GM23338 (cell line): Measurements from ENCODE around the gene TUG1. TPM values are rescaled to one million over a fixed set of nuclear protein-coding genes. Genes with fewer than 3 reads are reported as not detected.

Source experiments
- ATAC-seq: fragments of 200-7000 bp; cut with Tn5 transposase; 3 replicates; pipeline ENCODE4 v1.9.1; 2020
- DNase-seq: peaks from one replicate; pipeline ENCODE4 v3.0.0-alpha.2; 2015; ENCODE audit warnings: low spot score
- H2AFZ ChIP-seq: fragments of 200-600 bp; sonication (generic); 2 replicates; pipeline ENCODE4 v1.8.0; 2016; ENCODE audit warnings: antibody characterized with exemption, mild to moderate bottlenecking, moderate library complexity
- H3F3A ChIP-seq: fragments of 200-600 bp; sonication (generic); replicated peaks from 2 replicates; pipeline ENCODE4 v1.8.0; 2017; ENCODE audit warnings: antibody characterized with exemption, mixed run types, low read depth
- H3K27ac ChIP-seq: fragments of 200-600 bp; sonication (generic); 2 replicates; pipeline ENCODE4 v1.6.1; 2016; ENCODE audit warnings: low read depth
- H3K27me3 ChIP-seq: fragments of 200-600 bp; sonication (generic); 2 replicates; pipeline ENCODE4 v1.8.0; 2016; ENCODE audit warnings: mild to moderate bottlenecking, mixed run types, moderate library complexity; ENCODE audit not compliant: insufficient read depth
- H3K36me3 ChIP-seq: fragments of 200-600 bp; sonication (generic); 2 replicates; pipeline ENCODE4 v1.8.0; 2016; ENCODE audit warnings: mild to moderate bottlenecking; ENCODE audit not compliant: insufficient read depth
- H3K4me1 ChIP-seq: fragments of 200-600 bp; sonication (generic); 2 replicates; pipeline ENCODE4 v1.8.0; 2016; ENCODE audit warnings: mild to moderate bottlenecking, moderate library complexity; ENCODE audit not compliant: insufficient read depth
- H3K4me2 ChIP-seq: fragments of 200-600 bp; sonication (generic); 2 replicates; pipeline ENCODE4 v1.7.1; 2017; ENCODE audit warnings: mixed run types
- H3K4me3 ChIP-seq: fragments of 200-600 bp; sonication (generic); 2 replicates; pipeline ENCODE4 v1.6.1; 2016; ENCODE audit warnings: mixed run types
- H3K79me2 ChIP-seq: fragments of 200-600 bp; sonication (generic); replicated peaks from 2 replicates; pipeline ENCODE4 v1.8.0; 2017; ENCODE audit warnings: mild to moderate bottlenecking; ENCODE audit not compliant: insufficient read depth
- H3K9me2 ChIP-seq: fragments of 200-600 bp; sonication (generic); 2 replicates; pipeline ENCODE4 v1.8.0; 2017; ENCODE audit not compliant: insufficient read depth
- H4K20me1 ChIP-seq: fragments of 200-600 bp; sonication (generic); replicated peaks from 2 replicates; pipeline ENCODE4 v1.8.0; 2017; ENCODE audit warnings: mild to moderate bottlenecking; ENCODE audit not compliant: insufficient read depth
- H3K27ac Mint-ChIP-seq: 2 replicates; pipeline ENCODE4 v1.8.0; 2020; ENCODE audit warnings: inconsistent platforms, mild to moderate bottlenecking, moderate library complexity, mixed read lengths
- H3K27me3 Mint-ChIP-seq: 3 replicates; pipeline ENCODE4 v1.8.0; 2022; ENCODE audit warnings: low read depth, mild to moderate bottlenecking, moderate library complexity, mixed read lengths, inconsistent platforms; ENCODE audit not compliant: insufficient read depth, poor library complexity
- H3K36me3 Mint-ChIP-seq: 3 replicates; pipeline ENCODE4 v1.8.0; 2021; ENCODE audit warnings: low read depth, mild to moderate bottlenecking, inconsistent platforms, moderate library complexity, mixed read lengths
- H3K4me1 Mint-ChIP-seq: 3 replicates; pipeline ENCODE4 v1.8.0; 2020; ENCODE audit warnings: mild to moderate bottlenecking, inconsistent platforms, mixed read lengths
- H3K4me3 Mint-ChIP-seq: 3 replicates; pipeline ENCODE4 v1.8.0; 2021; ENCODE audit warnings: moderate library complexity, mild to moderate bottlenecking, inconsistent platforms, mixed read lengths
- H3K9me3 Mint-ChIP-seq: 3 replicates; pipeline ENCODE4 v1.8.0; 2020; ENCODE audit warnings: moderate library complexity, mild to moderate bottlenecking, inconsistent platforms, mixed read lengths
- CREB1 ChIP-seq: fragments of 250-450 bp; sonication (Bioruptor Pico); IDR thresholded peaks from 2 replicates; pipeline ENCODE4 v1.5.0; 2020; ENCODE audit warnings: low read depth, mild to moderate bottlenecking, moderate library complexity
- EZH2 ChIP-seq: fragments of 200-600 bp; sonication (generic); IDR thresholded peaks from one replicate; pipeline ENCODE4 v1.8.0; 2017; ENCODE audit warnings: antibody characterized with exemption, mild to moderate bottlenecking, low read depth; ENCODE audit not compliant: unreplicated experiment
- EZH2phosphoT487 ChIP-seq: fragments of 200-600 bp; sonication (generic); IDR thresholded peaks from one replicate; pipeline ENCODE4 v1.8.1; 2018; ENCODE audit warnings: antibody characterized with exemption; ENCODE audit not compliant: unreplicated experiment
- JUNB ChIP-seq: IDR thresholded peaks from one replicate; pipeline ENCODE4 v1.6.1; 2016; ENCODE audit warnings: antibody characterized with exemption; ENCODE audit not compliant: unreplicated experiment
- NANOG ChIP-seq: IDR thresholded peaks from 2 replicates; pipeline ENCODE4 v1.6.1; 2016; ENCODE audit warnings: antibody characterized with exemption, borderline replicate concordance
- POLR2AphosphoS5 ChIP-seq: IDR thresholded peaks from 2 replicates; pipeline ENCODE4 v1.6.1; 2016; ENCODE audit warnings: antibody characterized with exemption, low read depth
- STAT1 ChIP-seq: IDR thresholded peaks from one replicate; pipeline ENCODE4 v1.6.1; 2016; ENCODE audit warnings: antibody characterized with exemption; ENCODE audit not compliant: unreplicated experiment
- ZNF114 ChIP-seq: fragments of 250-450 bp; sonication (Bioruptor Pico); IDR thresholded peaks from 2 replicates; pipeline ENCODE4 v1.5.0; 2020; ENCODE audit warnings: mild to moderate bottlenecking, moderate library complexity
- ZNF331 ChIP-seq: fragments of 250-450 bp; sonication (Bioruptor Pico); IDR thresholded peaks from 2 replicates; pipeline ENCODE4 v1.5.0; 2020; ENCODE audit warnings: low read depth, mild to moderate bottlenecking, moderate library complexity
- polyA plus RNA-seq: library from polyadenylated mRNA; unstranded; fragments of >200 nt; fragmentation: Nextera tagmentation; extraction: Ambion mirVana; gene quantifications from 2 replicates; pipeline ENCODE4 v1.2.1, GENCODE V29; 2016
- total RNA-seq: library from RNA; depleted of rRNA; stranded (reverse); fragments of >200 nt; shearing (Covaris generic); gene quantifications from 2 replicates; pipeline ENCODE4 v1.2.3, GENCODE V29; 2014
- TF ChIP-seq, protein P1 (sequence below): IDR thresholded peaks from 2 replicates; pipeline ENCODE4 v1.6.1; 2016; ENCODE audit warnings: antibody characterized with exemption
- TF ChIP-seq, protein P2 (sequence below): IDR thresholded peaks from one replicate; pipeline ENCODE4 v1.6.1; 2018; ENCODE audit warnings: antibody characterized with exemption; ENCODE audit not compliant: unreplicated experiment
- TF ChIP-seq, protein P3 (sequence below): fragments of 250-450 bp; sonication (Bioruptor Pico); IDR thresholded peaks from 2 replicates; pipeline ENCODE4 v1.5.0; 2020; ENCODE audit warnings: mild to moderate bottlenecking, moderate library complexity
- TF ChIP-seq, protein P4 (sequence below), 2 experiments: fragments of 200-600 bp in 1 of 2; sonication (generic) in 1 of 2; conservative IDR thresholded peaks; 2 replicates each; pipeline versions ENCODE4 v1.5.1 to v1.6.1; 2016 to 2017; ENCODE audit warnings: antibody characterized with exemption in 2 of 2, low read depth in 2 of 2, mild to moderate bottlenecking in 2 of 2, moderate library complexity in 1 of 2

TUG1 gene
- total and polyA plus RNA-seq, 2 experiments from 2014 or later = 58.3 to 125 TPM

DNA sequence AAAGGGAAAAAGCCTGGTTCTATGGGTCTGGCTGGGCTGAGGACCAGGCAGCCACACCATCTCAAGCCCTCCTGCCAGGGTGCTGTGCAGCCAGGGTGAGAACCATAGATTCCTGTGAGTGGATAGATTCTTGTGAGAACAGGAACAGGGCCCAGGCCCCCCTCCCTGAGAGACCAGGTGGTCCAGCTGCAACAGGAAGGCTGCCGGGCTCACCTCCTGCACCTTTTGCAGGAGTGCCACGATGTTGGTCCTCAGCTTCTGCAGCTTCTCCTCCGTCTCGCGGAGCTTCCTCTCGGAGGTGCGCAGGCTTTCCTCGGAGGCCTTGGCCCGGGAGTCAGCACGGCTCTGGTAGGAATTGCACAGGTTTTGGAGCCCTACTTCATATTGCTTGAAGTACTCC, 41.3 kb upstream of the TUG1 start:
- Mint-ChIP-seq H3K27ac (no peak overlapping the region), H3K36me3 (peaks cover 90% of the 10 kb centered on the region), H3K27me3 (peaks cover 8% of the 10 kb centered on the region), H3K4me3 (no peak overlapping the region), H3K4me1 (no peaks in the 10 kb centered on the region), H3K9me3 (no peaks in the 10 kb centered on the region)
- Histone ChIP-seq H3K27me3 (no peaks in the 10 kb centered on the region), H3K27ac (no peak overlapping the region), H3K4me2 (no peak overlapping the region), H4K20me1 (peaks cover 5% of the 10 kb centered on the region), H3K9me2 (no peaks in the 10 kb centered on the region), H3F3A (peaks cover 5% of the 10 kb centered on the region; the same call in 1 of the 2 replicates), H3K4me3 (no peak overlapping the region), H3K4me1 (no peaks in the 10 kb centered on the region), H3K36me3 (peaks cover 56% of the 10 kb centered on the region), H2AFZ (no peak overlapping the region), H3K79me2 (no peaks in the 10 kb centered on the region)
- DNase-seq (no peak), ATAC-seq (no peak)
- TF ChIP-seq, protein P1, sequence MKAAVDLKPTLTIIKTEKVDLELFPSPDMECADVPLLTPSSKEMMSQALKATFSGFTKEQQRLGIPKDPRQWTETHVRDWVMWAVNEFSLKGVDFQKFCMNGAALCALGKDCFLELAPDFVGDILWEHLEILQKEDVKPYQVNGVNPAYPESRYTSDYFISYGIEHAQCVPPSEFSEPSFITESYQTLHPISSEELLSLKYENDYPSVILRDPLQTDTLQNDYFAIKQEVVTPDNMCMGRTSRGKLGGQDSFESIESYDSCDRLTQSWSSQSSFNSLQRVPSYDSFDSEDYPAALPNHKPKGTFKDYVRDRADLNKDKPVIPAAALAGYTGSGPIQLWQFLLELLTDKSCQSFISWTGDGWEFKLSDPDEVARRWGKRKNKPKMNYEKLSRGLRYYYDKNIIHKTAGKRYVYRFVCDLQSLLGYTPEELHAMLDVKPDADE = no peak
- TF ChIP-seq POLR2AphosphoS5 (no peak), NANOG (no peak), JUNB (no peak), STAT1 (no peak), ZNF114 (CRISPR knock-in tag) (no peak), ZNF331 (CRISPR knock-in tag) (no peak), EZH2 (no peak), CREB1 (CRISPR knock-in tag) (no peak), EZH2phosphoT487 (no peak)
- TF ChIP-seq, protein P2, sequence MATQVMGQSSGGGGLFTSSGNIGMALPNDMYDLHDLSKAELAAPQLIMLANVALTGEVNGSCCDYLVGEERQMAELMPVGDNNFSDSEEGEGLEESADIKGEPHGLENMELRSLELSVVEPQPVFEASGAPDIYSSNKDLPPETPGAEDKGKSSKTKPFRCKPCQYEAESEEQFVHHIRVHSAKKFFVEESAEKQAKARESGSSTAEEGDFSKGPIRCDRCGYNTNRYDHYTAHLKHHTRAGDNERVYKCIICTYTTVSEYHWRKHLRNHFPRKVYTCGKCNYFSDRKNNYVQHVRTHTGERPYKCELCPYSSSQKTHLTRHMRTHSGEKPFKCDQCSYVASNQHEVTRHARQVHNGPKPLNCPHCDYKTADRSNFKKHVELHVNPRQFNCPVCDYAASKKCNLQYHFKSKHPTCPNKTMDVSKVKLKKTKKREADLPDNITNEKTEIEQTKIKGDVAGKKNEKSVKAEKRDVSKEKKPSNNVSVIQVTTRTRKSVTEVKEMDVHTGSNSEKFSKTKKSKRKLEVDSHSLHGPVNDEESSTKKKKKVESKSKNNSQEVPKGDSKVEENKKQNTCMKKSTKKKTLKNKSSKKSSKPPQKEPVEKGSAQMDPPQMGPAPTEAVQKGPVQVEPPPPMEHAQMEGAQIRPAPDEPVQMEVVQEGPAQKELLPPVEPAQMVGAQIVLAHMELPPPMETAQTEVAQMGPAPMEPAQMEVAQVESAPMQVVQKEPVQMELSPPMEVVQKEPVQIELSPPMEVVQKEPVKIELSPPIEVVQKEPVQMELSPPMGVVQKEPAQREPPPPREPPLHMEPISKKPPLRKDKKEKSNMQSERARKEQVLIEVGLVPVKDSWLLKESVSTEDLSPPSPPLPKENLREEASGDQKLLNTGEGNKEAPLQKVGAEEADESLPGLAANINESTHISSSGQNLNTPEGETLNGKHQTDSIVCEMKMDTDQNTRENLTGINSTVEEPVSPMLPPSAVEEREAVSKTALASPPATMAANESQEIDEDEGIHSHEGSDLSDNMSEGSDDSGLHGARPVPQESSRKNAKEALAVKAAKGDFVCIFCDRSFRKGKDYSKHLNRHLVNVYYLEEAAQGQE = no peak
- TF ChIP-seq, protein P3, sequence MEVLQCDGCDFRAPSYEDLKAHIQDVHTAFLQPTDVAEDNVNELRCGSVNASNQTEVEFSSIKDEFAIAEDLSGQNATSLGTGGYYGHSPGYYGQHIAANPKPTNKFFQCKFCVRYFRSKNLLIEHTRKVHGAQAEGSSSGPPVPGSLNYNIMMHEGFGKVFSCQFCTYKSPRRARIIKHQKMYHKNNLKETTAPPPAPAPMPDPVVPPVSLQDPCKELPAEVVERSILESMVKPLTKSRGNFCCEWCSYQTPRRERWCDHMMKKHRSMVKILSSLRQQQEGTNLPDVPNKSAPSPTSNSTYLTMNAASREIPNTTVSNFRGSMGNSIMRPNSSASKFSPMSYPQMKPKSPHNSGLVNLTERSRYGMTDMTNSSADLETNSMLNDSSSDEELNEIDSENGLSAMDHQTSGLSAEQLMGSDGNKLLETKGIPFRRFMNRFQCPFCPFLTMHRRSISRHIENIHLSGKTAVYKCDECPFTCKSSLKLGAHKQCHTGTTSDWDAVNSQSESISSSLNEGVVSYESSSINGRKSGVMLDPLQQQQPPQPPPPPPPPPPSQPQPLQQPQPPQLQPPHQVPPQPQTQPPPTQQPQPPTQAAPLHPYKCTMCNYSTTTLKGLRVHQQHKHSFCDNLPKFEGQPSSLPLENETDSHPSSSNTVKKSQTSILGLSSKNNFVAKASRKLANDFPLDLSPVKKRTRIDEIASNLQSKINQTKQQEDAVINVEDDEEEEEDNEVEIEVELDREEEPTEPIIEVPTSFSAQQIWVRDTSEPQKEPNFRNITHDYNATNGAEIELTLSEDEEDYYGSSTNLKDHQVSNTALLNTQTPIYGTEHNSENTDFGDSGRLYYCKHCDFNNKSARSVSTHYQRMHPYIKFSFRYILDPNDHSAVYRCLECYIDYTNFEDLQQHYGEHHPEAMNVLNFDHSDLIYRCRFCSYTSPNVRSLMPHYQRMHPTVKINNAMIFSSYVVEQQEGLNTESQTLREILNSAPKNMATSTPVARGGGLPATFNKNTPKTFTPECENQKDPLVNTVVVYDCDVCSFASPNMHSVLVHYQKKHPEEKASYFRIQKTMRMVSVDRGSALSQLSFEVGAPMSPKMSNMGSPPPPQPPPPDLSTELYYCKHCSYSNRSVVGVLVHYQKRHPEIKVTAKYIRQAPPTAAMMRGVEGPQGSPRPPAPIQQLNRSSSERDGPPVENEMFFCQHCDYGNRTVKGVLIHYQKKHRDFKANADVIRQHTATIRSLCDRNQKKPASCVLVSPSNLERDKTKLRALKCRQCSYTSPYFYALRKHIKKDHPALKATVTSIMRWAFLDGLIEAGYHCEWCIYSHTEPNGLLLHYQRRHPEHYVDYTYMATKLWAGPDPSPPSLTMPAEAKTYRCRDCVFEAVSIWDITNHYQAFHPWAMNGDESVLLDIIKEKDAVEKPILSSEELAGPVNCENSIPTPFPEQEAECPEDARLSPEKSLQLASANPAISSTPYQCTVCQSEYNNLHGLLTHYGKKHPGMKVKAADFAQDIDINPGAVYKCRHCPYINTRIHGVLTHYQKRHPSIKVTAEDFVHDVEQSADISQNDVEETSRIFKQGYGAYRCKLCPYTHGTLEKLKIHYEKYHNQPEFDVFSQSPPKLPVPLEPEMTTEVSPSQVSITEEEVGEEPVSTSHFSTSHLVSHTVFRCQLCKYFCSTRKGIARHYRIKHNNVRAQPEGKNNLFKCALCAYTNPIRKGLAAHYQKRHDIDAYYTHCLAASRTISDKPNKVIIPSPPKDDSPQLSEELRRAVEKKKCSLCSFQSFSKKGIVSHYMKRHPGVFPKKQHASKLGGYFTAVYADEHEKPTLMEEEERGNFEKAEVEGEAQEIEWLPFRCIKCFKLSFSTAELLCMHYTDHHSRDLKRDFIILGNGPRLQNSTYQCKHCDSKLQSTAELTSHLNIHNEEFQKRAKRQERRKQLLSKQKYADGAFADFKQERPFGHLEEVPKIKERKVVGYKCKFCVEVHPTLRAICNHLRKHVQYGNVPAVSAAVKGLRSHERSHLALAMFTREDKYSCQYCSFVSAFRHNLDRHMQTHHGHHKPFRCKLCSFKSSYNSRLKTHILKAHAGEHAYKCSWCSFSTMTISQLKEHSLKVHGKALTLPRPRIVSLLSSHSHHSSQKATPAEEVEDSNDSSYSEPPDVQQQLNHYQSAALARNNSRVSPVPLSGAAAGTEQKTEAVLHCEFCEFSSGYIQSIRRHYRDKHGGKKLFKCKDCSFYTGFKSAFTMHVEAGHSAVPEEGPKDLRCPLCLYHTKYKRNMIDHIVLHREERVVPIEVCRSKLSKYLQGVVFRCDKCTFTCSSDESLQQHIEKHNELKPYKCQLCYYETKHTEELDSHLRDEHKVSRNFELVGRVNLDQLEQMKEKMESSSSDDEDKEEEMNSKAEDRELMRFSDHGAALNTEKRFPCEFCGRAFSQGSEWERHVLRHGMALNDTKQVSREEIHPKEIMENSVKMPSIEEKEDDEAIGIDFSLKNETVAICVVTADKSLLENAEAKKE (CRISPR knock-in tag) = no peak
- TF ChIP-seq, protein P4, sequence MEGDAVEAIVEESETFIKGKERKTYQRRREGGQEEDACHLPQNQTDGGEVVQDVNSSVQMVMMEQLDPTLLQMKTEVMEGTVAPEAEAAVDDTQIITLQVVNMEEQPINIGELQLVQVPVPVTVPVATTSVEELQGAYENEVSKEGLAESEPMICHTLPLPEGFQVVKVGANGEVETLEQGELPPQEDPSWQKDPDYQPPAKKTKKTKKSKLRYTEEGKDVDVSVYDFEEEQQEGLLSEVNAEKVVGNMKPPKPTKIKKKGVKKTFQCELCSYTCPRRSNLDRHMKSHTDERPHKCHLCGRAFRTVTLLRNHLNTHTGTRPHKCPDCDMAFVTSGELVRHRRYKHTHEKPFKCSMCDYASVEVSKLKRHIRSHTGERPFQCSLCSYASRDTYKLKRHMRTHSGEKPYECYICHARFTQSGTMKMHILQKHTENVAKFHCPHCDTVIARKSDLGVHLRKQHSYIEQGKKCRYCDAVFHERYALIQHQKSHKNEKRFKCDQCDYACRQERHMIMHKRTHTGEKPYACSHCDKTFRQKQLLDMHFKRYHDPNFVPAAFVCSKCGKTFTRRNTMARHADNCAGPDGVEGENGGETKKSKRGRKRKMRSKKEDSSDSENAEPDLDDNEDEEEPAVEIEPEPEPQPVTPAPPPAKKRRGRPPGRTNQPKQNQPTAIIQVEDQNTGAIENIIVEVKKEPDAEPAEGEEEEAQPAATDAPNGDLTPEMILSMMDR (conservative IDR thresholded peaks at IDR 0.05; ENCODE audit: low read depth in 2 of 2) = no peak
